Thyroid gland (tissue), 4 donors: ENCODE data around the gene CRYL1. TPM values are rescaled to one million over a fixed set of nuclear protein-coding genes. Genes with fewer than 3 reads are reported as not detected.

ENCODE experiments used
- DNase-seq, 2 donors: peaks; one replicate each; pipeline ENCODE4 v3.0.0-alpha.2; 2019
- H3K27ac ChIP-seq, 3 donors: fragments of 200-600 bp; sonication (generic); 1 replicate in 2 of 3; 2 replicates in 1 of 3; pipeline ENCODE4 v1.5.1; 2016 to 2019; ENCODE audit warnings: mild to moderate bottlenecking in 1 of 3, moderate library complexity in 1 of 3
- H3K27me3 ChIP-seq: fragments of 200-600 bp; sonication (generic); one replicate; pipeline ENCODE4 v1.5.1; 2019
- H3K36me3 ChIP-seq, 2 donors: fragments of 200-600 bp; sonication (generic); one replicate each; pipeline ENCODE4 v1.5.1; 2016 to 2019
- H3K4me1 ChIP-seq, 2 donors: fragments of 200-600 bp; sonication (generic); one replicate each; pipeline ENCODE4 v1.5.1; 2017 to 2019
- H3K4me3 ChIP-seq, 3 donors: fragments of 200-600 bp; sonication (generic); replicated peaks in 1 of 3; 1 replicate in 2 of 3; 2 replicates in 1 of 3; pipeline ENCODE4 v1.5.1; 2016; ENCODE audit warnings: mild to moderate bottlenecking in 1 of 3
- H3K9me3 ChIP-seq: fragments of 200-600 bp; sonication (generic); one replicate; pipeline ENCODE4 v1.5.1; 2017
- CTCF ChIP-seq, 6 experiments: fragments of 200-600 bp in 3 of 6; fragments of 450-650 bp in 3 of 6; sonication (generic) in 3 of 6; IDR thresholded peaks; one replicate each; pipeline ENCODE4 v1.5.1; 2016 to 2019; ENCODE audit warnings: antibody characterized with exemption in 6 of 6, mild to moderate bottlenecking in 2 of 6, inconsistent platforms in 1 of 6, moderate library complexity in 1 of 6
- POLR2A ChIP-seq, 2 donors: fragments of 450-650 bp; IDR thresholded peaks; one replicate each; pipeline ENCODE4 v1.6.1; 2017; ENCODE audit warnings: antibody characterized with exemption in 2 of 2, mild to moderate bottlenecking in 2 of 2, moderate library complexity in 1 of 2
- WGBS, 2 donors: methylation state at CpG; one replicate each; pipeline ENCODE4 v1.1.5; 2017; 5-methylcytosine and 5-hydroxymethylcytosine counted together
- intact Hi-C: fragments of 100-400 bp; cut with DNase I; formaldehyde crosslinking; loops from one replicate; pipeline ENCODE4 v1.15.1; 2023
- total RNA-seq, 4 donors: library from RNA; depleted of rRNA; stranded (reverse); fragments of >200 nt; gene quantifications; one replicate each; pipeline ENCODE4 v1.2.3, GENCODE V29; 2016

CRYL1 gene
- total RNA-seq, 4 donors from 2014 or later = 33.1 to 53.8 (median 46.7) TPM

GRCh38 chr13:20547479-20547908 lies 21.8 kb upstream of the CRYL1 start:
- no peak overlapping the region for H3K4me3 ChIP-seq
- no peaks in the 10 kb centered on the region for H3K4me1 ChIP-seq
- no peak overlapping the region for H3K27ac ChIP-seq
- 85 to 93% methylated on average over 4 of the region's 4 CpGs for WGBS, 2 donors
- DNase-seq = no peak
- intact Hi-C loops = no loop called here
- no peaks in the 10 kb centered on the region for H3K9me3 ChIP-seq
- H3K36me3 ChIP-seq = no peaks in the 10 kb centered on the region
- no peak for TF ChIP-seq POLR2A (IDR thresholded peaks at IDR 0.05)
- H3K27me3 ChIP-seq = no peaks in the 10 kb centered on the region

GRCh38 chr13:20546556-20546955 lies 20.9 kb upstream of the CRYL1 start:
- DNase-seq = no peak
- intact Hi-C loops = no loop called here
- WGBS, 2 donors = 79 to 82% methylated on average over 1 of the region's 1 CpG
- H3K27ac ChIP-seq = no peak overlapping the region
- no peaks in the 10 kb centered on the region for H3K4me1 ChIP-seq
- H3K36me3 ChIP-seq = no peaks in the 10 kb centered on the region
- TF ChIP-seq POLR2A (IDR thresholded peaks at IDR 0.05) (no peak), CTCF (IDR thresholded peaks at IDR 0.05) (no peak)
- no peaks in the 10 kb centered on the region for H3K9me3 ChIP-seq
- no peaks in the 10 kb centered on the region for H3K27me3 ChIP-seq
- no peak overlapping the region for H3K4me3 ChIP-seq

GRCh38 chr13:20544201-20544923 lies 18.7 kb upstream of the CRYL1 start:
- TF ChIP-seq CTCF (IDR thresholded peaks at IDR 0.05) (no peak), POLR2A (IDR thresholded peaks at IDR 0.05) (no peak)
- Histone ChIP-seq H3K4me3 (no peak overlapping the region), H3K27me3 (no peaks in the 10 kb centered on the region), H3K27ac (no peak overlapping the region), H3K36me3 (no peaks in the 10 kb centered on the region), H3K9me3 (no peaks in the 10 kb centered on the region), H3K4me1 (no peaks in the 10 kb centered on the region)
- no peak for DNase-seq
- 77 to 80% methylated on average over 7 of the region's 7 CpGs for WGBS, 2 donors
- intact Hi-C loops = no loop called here

GRCh38 chr13:20536992-20537391 lies 11.3 kb upstream of the CRYL1 start:
- no peaks in the 10 kb centered on the region for H3K27me3 ChIP-seq
- no peak for DNase-seq
- H3K9me3 ChIP-seq = no peaks in the 10 kb centered on the region
- H3K27ac ChIP-seq = no peak overlapping the region
- intact Hi-C loops = no loop called here
- TF ChIP-seq CTCF (IDR thresholded peaks at IDR 0.05) = no peak
- no peak for TF ChIP-seq POLR2A (IDR thresholded peaks at IDR 0.05)
- no peaks in the 10 kb centered on the region for H3K4me1 ChIP-seq
- H3K36me3 ChIP-seq = no peaks in the 10 kb centered on the region
- H3K4me3 ChIP-seq = no peak overlapping the region

GRCh38 chr13:20534038-20534608 lies 8.5 kb upstream of the CRYL1 start:
- intact Hi-C loops = no loop called here

More at GRCh38 chr13:20534038-20534608, 8.5 kb upstream of the CRYL1 start:
- Histone ChIP-seq H3K4me1 (no peaks in the 10 kb centered on the region), H3K27me3 (no peaks in the 10 kb centered on the region), H3K27ac (no peak overlapping the region), H3K4me3 (no peak overlapping the region), H3K36me3 (no peaks in the 10 kb centered on the region), H3K9me3 (no peaks in the 10 kb centered on the region)
- TF ChIP-seq POLR2A (IDR thresholded peaks at IDR 0.05) = no peak
- no peak for TF ChIP-seq CTCF (IDR thresholded peaks at IDR 0.05)
- no peak for DNase-seq
- WGBS, 2 donors = 80 to 85% methylated on average over 10 of the region's 10 CpGs
